ENCODE measurements around the gene PHF20.
"Not testable (repeated sequence)": the region's sequence is repeated elsewhere in the genome, so short reads cannot be mapped to it uniquely, and the experiment has no call there.

Gene PHF20

DNA sequence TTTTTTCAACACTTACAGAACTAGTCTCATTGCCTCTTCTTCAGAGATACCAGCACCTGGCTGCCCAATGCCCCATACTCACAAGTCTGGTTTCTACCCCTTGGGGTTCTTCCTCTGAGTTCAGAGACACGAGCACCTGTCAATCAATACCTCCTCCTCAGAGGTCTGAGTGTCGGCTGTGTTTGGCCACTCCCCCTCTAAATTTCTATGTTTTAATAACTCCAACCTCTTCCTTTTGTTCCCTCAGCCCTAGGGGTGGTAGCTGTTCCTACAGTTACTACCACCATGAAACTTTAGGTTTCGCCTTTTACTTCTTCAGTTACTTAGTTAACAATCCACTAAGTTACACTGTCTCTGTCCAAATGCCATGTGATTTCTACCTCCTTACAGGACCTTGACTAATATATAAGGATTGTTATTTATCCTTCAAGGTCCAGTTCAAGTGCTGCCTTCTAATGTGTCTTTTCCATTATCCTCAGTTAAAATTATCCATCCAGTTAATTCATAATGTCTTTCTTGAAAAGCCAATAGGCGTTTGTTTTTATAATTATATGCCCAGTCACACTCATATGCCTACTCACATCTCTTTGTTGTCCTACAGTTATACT is 14.6 kb upstream of the PHF20 start:
- no peaks in the 10 kb centered on the region for H3K9me2 ChIP-seq (replicated peaks; ENCODE audit: insufficient read depth, low read length)
- H3F3A ChIP-seq (ENCODE audit: insufficient read depth, low read length) = no peaks in the 10 kb centered on the region
- H3K4me1 ChIP-seq (ENCODE audit: low read length) = no peaks in the 10 kb centered on the region
- H4K20me1 ChIP-seq (ENCODE audit: insufficient read depth, low read length) = no peaks in the 10 kb centered on the region
- no peak overlapping the region; the same call in 1 of the 2 replicates for H2AFZ ChIP-seq (ENCODE audit: low read length)
- H3K79me2 ChIP-seq (ENCODE audit: low read length) = no peaks in the 10 kb centered on the region
- no peak overlapping the region for H3K27ac ChIP-seq (ENCODE audit: low read length)
- TF ChIP-seq EZH2phosphoT487 (IDR thresholded peaks at IDR 0.05; ENCODE audit: low read length) = no peak
- no peak for TF ChIP-seq CTCF (IDR thresholded peaks at IDR 0.05; ENCODE audit: low read length)
- TF ChIP-seq EZH2 (optimal IDR thresholded peaks at IDR 0.05; ENCODE audit: low read depth, low read length) = no peak
- DNase-seq = no peak
- no peak overlapping the region for H3K4me3 ChIP-seq (ENCODE audit: low read length)
- no peaks in the 10 kb centered on the region for H3K36me3 ChIP-seq (replicated peaks; ENCODE audit: insufficient read depth, low read length)
- no peaks in the 10 kb centered on the region for H3K9me3 ChIP-seq (replicated peaks; ENCODE audit: insufficient read depth, low read length)
- no peaks in the 10 kb centered on the region for H3K27me3 ChIP-seq (replicated peaks; ENCODE audit: insufficient read depth, low read length)
- no peak overlapping the region for H3K4me2 ChIP-seq (ENCODE audit: low read depth, low read length)
- no peak overlapping the region for H3K9ac ChIP-seq (ENCODE audit: low read length)

GRCh38 chr20:35761548-35761947 is 10.3 kb upstream of the PHF20 start:
- H3K9me2 ChIP-seq (replicated peaks; ENCODE audit: insufficient read depth, low read length); H3K36me3 ChIP-seq (replicated peaks; ENCODE audit: insufficient read depth, low read length); H3F3A ChIP-seq (ENCODE audit: insufficient read depth, low read length); H4K20me1 ChIP-seq (ENCODE audit: insufficient read depth, low read length); H3K27me3 ChIP-seq (replicated peaks; ENCODE audit: insufficient read depth, low read length); H2AFZ ChIP-seq (ENCODE audit: low read length); H3K9me3 ChIP-seq (replicated peaks; ENCODE audit: insufficient read depth, low read length); H3K27ac ChIP-seq (ENCODE audit: low read length); DNase-seq; H3K4me2 ChIP-seq (ENCODE audit: low read depth, low read length); H3K79me2 ChIP-seq (ENCODE audit: low read length); H3K9ac ChIP-seq (ENCODE audit: low read length); H3K4me3 ChIP-seq (ENCODE audit: low read length); H3K4me1 ChIP-seq (ENCODE audit: low read length): not testable (repeated sequence)

DNA sequence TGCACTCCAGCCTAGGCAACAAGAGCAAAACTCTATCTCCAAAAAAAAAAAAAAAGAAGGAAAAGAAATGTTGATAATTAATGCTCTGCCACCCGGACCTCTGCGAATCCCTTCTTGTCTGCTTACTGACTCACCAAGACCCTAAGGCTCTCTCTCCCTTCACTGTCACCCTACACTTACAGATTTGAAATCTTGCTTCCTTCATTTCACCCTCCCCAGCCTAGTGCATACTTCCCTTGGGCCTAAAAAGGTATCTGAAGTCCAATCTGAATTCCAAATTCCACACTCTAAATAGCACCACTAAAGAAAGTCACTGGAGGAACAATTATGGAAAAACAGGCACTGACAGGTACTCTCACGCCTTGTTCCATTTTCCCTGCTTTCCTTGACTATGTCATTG is 9.4 kb upstream of the PHF20 start:
- no peaks in the 10 kb centered on the region for H3K9me3 ChIP-seq (replicated peaks; ENCODE audit: insufficient read depth, low read length)
- no peak overlapping the region for H3K4me2 ChIP-seq (ENCODE audit: low read depth, low read length)
- no peak overlapping the region for H3K27ac ChIP-seq (ENCODE audit: low read length)
- H3K36me3 ChIP-seq (replicated peaks; ENCODE audit: insufficient read depth, low read length) = no peaks in the 10 kb centered on the region
- H2AFZ ChIP-seq (ENCODE audit: low read length) = no peak overlapping the region
- H4K20me1 ChIP-seq (ENCODE audit: insufficient read depth, low read length) = no peaks in the 10 kb centered on the region
- no peak for DNase-seq
- no peaks in the 10 kb centered on the region for H3K79me2 ChIP-seq (ENCODE audit: low read length)
- no peaks in the 10 kb centered on the region for H3K27me3 ChIP-seq (replicated peaks; ENCODE audit: insufficient read depth, low read length)
- H3K4me1 ChIP-seq (ENCODE audit: low read length) = peaks cover 2% of the 10 kb centered on the region; the same call in 1 of the 2 replicates
- no peak for TF ChIP-seq CTCF (IDR thresholded peaks at IDR 0.05; ENCODE audit: low read length)
- no peak for TF ChIP-seq EZH2phosphoT487 (IDR thresholded peaks at IDR 0.05; ENCODE audit: low read length)
- no peak for TF ChIP-seq EZH2 (optimal IDR thresholded peaks at IDR 0.05; ENCODE audit: low read depth, low read length)
- H3K9me2 ChIP-seq (replicated peaks; ENCODE audit: insufficient read depth, low read length) = no peaks in the 10 kb centered on the region
- 0 out of 2 replicates have a peak, but pooled peaks cover 3% of the 10 kb centered on the region for H3F3A ChIP-seq (ENCODE audit: insufficient read depth, low read length)
- no peak overlapping the region for H3K4me3 ChIP-seq (ENCODE audit: low read length)
- no peak overlapping the region for H3K9ac ChIP-seq (ENCODE audit: low read length)

- H3K9me2 ChIP-seq (replicated peaks; ENCODE audit: insufficient read depth, low read length); H3K4me3 ChIP-seq (ENCODE audit: low read length); H4K20me1 ChIP-seq (ENCODE audit: insufficient read depth, low read length); H3K27ac ChIP-seq (ENCODE audit: low read length); H3K9me3 ChIP-seq (replicated peaks; ENCODE audit: insufficient read depth, low read length); H3K36me3 ChIP-seq (replicated peaks; ENCODE audit: insufficient read depth, low read length); H3K27me3 ChIP-seq (replicated peaks; ENCODE audit: insufficient read depth, low read length); H3K9ac ChIP-seq (ENCODE audit: low read length); H3K79me2 ChIP-seq (ENCODE audit: low read length); H3K4me2 ChIP-seq (ENCODE audit: low read depth, low read length); DNase-seq; H2AFZ ChIP-seq (ENCODE audit: low read length): not testable (repeated sequence)
- Histone ChIP-seq H3F3A (ENCODE audit: insufficient read depth, low read length) (peaks cover 24% of the 10 kb centered on the region), H3K4me1 (ENCODE audit: low read length) (peaks cover 23% of the 10 kb centered on the region)
Observed at GRCh38 chr20:35764936-35765335, 6.9 kb upstream of the PHF20 start.
